Kidney epithelial cell (primary cell): ENCODE data around the gene CREB5. TPM values are rescaled to one million over a fixed set of nuclear protein-coding genes. Genes with fewer than 3 reads are reported as not detected.
"Not testable (repeated sequence)": the region's sequence is repeated elsewhere in the genome, so short reads cannot be mapped to it uniquely, and the experiment has no call there.

Experiments used
- DNase-seq: peaks from one replicate; pipeline ENCODE4 v3.0.0-alpha.2; 2010; ENCODE audit warnings: low read depth
- H3K27me3 ChIP-seq: 2 replicates; pipeline ENCODE4 v1.6.0; 2011; ENCODE audit warnings: low read length; ENCODE audit not compliant: control insufficient read depth, insufficient read depth
- H3K36me3 ChIP-seq: 2 replicates; pipeline ENCODE4 v1.5.1; 2011; ENCODE audit warnings: low read length; ENCODE audit not compliant: control insufficient read depth, insufficient read depth
- H3K4me3 ChIP-seq: 2 replicates; pipeline ENCODE4 v1.5.1; 2011; ENCODE audit warnings: low read depth, mild to moderate bottlenecking, control low read depth, low read length
- CTCF ChIP-seq: IDR thresholded peaks from 2 replicates; pipeline ENCODE4 v1.5.1; 2011; ENCODE audit warnings: mild to moderate bottlenecking, moderate library complexity, low read length, control low read depth, inconsistent platforms; ENCODE audit not compliant: insufficient read depth, poor library complexity, severe bottlenecking
- total RNA-seq: library from RNA; depleted of rRNA; stranded (reverse); fragments of >200 nt; gene quantifications from 2 replicates; pipeline ENCODE4 v1.2.3, GENCODE V29; 2015

The CREB5 gene
- total RNA-seq, 1 donor from 2014 or later: 27.9 TPM

GRCh38 chr7:28595801-28596200, 183.5 kb downstream of the CREB5 start:
- DNase-seq: no peak
- Histone ChIP-seq H3K4me3 (no peak overlapping the region), H3K36me3 (no peaks in the 10 kb centered on the region), H3K27me3 (no peaks in the 10 kb centered on the region)
- no peak for TF ChIP-seq CTCF

GRCh38 chr7:28596245-28596935, 184.1 kb downstream of the CREB5 start:
- DNase-seq: no peak
- Histone ChIP-seq H3K27me3 (no peaks in the 10 kb centered on the region), H3K36me3 (no peaks in the 10 kb centered on the region), H3K4me3 (no peak overlapping the region)
- TF ChIP-seq CTCF: no peak

GRCh38 chr7:28597284-28597683, 185.0 kb downstream of the CREB5 start:
- TF ChIP-seq CTCF: no peak
- no peaks in the 10 kb centered on the region for H3K36me3 ChIP-seq
- no peaks in the 10 kb centered on the region for H3K27me3 ChIP-seq
- DNase-seq: no peak
- H3K4me3 ChIP-seq: no peak overlapping the region

GRCh38 chr7:28598037-28598436, 185.7 kb downstream of the CREB5 start:
- not testable (repeated sequence) for H3K4me3 ChIP-seq, DNase-seq, H3K36me3 ChIP-seq, H3K27me3 ChIP-seq

GRCh38 chr7:28598586-28598985, 186.3 kb downstream of the CREB5 start:
- Histone ChIP-seq H3K27me3 (no peaks in the 10 kb centered on the region), H3K4me3 (no peak overlapping the region), H3K36me3 (no peaks in the 10 kb centered on the region)
- TF ChIP-seq CTCF: no peak
- DNase-seq: no peak

GRCh38 chr7:28599411-28599810, 187.1 kb downstream of the CREB5 start:
- DNase-seq: no peak
- Histone ChIP-seq H3K27me3 (no peaks in the 10 kb centered on the region), H3K4me3 (no peak overlapping the region), H3K36me3 (no peaks in the 10 kb centered on the region)
- no peak for TF ChIP-seq CTCF
